Fibroblast of skin of back (primary cell): ENCODE data around the gene CEP104.

Source experiments
- DNase-seq: peaks from one replicate; pipeline ENCODE4 v3.0.0-alpha.2; 2013

Gene CEP104

DNA sequence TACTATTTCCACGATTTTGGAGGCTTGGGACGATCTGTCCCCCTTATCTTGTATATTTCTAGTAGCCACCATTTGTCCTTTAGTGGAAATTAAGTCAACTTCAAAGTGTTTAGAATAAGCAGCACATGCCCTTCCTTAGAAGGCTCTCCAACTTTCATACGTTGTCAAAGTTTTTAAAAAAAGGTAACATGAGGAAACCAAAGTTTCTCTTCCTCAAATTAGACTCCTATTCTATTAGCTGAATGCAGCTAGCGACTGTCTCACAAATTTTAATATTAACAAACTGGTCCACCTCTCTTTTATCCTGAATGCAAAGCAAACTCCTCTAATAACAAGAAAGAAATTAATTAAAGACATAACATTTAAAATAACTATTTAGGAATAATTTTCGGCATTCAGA is 36.2 kb upstream of the CEP104 start:
- no peak for DNase-seq

DNA sequence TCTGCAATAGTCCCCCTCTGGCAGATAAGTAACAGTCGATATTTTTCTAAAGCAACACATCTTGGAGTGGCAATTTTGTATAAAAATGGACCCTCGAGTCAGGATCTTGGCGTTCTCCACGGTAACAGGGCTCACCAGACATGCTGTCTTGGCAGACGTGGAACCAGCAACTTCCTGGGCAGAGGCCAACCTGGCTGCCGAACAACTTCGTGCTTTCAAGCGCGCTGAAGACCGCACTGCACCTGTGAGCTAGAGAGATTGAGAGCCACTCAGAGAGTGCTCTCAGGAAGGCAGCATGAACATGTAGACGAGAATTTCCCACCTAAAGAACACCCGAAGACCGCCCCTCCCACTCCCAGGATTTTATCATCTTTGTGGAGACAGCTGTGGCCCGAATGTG is 35.7 kb upstream of the CEP104 start:
- DNase-seq, result no peak

DNA sequence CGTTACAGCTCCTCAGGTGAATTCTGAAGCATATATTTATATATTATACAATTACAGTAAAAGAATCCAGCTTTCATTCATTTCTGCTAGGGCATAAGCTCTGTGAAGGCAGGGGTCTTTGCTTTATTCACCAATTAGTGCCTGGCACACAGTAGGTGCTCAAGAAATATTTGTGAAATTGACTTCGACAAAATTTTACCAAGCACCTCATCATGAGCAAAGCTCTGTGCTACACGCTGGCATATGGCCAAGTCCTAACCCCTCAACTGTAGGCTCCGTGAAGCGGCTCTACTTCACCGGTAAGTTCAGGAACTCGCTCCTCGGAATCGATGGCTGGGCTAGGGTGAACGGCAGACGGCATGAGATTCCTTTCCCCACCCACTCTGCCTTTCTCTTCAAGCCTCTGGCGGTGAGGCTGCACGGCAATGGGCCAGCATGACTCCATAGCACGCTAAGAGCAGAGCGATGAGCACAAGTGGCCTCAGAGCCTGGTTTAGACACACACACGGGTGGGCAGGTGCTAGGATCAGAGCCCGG is 34.4 kb upstream of the CEP104 start:
- DNase-seq, result no peak

DNA sequence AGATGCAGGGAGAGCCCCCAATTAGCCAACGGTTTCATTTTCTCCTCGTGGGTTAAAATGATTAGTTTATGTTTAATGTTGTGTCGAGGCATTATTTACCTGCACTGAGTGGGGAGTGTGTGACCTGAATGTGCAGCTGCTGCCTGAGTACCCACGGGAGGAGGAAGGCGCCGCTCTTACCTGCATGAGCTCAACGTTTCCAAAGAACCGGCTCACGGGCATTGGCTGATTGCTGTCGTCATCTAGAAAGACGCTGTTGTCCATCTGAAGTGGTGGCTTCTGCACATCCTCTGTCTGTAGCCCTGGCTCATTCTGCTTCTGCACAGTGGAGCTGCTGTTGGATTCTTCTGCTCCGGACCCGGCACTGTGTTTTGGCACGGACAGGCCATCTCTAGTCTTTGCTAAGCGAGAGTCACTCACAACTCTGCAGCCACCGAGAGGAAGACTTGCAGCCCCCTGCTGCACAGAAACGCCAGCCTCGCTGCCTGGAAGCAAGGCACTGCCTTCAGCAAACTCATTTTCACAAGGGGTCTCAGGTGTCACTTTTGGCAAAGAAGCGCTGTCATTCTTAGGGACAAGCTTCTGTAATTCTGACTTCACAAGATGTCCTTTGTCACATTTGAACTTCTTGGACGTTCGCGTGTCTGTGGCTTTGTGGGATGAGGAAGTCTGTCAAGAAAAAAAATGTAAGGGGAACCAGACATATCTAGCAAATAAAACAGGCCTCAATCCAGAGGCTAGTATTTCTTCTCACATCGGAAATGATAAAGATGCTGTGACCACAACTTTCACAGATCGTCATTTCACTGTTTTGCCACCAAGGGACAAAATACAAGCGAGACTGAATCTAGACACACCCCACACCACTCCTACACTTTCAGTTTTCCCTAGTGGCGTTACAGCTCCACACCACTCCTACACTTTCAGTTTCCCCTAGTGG is 33.6 kb upstream of the CEP104 start:
- DNase-seq, result no peak

DNA sequence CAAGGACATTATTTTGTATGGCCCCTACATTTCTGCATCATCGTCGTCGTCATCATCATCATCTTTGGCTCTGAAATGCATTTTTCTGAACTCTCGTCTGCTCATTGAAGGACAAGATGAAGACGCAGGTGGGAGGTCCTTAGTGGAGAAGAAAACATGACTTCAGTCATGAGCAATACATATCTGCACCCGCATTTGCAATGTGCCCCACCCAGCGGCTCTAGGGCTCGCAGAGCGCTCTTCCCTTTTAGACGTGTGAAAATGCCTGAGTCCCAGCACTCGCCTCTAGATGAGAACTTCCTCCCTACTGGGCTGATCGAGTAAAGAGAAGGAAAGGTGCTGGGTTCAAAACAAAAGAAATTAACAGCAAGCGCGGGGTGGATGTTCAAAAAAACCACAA is 32.9 kb upstream of the CEP104 start:
- no peak for DNase-seq

DNA sequence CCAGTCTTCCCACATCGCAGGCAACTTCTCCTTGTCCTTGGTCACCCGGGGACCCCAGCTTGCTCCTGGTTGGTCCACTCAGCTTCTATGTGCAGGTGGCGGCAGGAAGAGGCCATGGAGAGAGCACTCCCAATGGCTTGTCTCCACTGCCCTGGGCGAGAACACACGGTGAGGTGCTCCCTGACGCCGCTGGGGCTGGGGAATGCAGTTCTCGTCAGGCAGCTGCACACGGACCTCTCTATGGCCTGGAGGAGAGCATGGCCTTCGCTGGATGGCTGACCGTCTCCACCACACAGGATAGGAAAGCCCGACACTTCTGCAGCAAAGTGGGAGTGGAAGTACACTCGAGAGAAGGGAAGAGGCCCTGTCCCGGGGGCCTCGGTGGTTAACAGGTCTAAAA is 31.3 kb upstream of the CEP104 start:
- no peak for DNase-seq

DNA sequence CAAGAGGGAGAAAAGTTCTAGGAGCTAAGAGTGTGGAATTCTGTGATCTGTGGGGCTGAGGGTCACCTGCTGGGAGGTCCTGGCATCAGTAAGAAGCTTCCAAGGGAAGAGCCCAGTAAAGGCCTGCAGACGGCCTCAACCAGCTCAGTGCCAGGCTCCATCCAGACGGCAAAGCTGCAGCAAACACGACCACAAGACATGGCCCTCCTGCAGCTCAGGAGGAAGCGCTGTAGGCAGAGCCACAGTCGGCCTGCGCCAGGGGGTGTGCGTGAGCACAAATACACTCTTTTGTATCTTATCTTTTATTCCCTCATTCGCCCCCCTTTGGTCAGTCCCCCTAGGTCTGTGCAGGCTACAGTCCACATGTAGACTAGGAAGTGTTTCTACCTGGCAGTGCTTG is 29.7 kb upstream of the CEP104 start:
- DNase-seq, result no peak

DNA sequence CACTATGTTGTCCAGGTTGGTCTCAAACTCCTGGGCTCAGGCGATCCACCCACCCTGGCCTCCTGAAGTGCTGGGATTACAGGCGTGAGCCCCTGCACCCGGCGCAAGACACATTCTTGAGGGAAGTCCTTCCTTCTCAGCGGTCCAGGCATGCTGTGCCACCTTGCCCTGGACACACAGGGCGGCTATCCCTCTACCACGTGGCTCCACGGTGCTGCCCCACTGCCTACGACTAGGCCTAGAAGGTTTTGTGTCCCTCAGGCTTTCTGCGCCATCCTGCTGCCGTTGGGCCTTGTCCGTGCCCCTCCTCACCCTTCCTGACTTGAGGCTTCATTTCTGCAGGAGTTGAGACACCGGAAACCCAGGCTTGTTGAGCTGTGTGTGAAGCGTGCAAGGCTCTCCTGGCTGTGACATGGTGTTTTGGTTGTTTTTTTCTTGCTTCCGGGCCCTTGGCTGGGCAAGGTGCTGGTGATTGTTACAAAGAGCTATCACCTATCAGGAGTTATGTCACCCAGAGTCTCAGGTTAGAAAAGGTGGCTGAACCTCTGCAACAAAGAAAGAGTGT is 29.2 kb upstream of the CEP104 start:
- DNase-seq, result no peak

DNA sequence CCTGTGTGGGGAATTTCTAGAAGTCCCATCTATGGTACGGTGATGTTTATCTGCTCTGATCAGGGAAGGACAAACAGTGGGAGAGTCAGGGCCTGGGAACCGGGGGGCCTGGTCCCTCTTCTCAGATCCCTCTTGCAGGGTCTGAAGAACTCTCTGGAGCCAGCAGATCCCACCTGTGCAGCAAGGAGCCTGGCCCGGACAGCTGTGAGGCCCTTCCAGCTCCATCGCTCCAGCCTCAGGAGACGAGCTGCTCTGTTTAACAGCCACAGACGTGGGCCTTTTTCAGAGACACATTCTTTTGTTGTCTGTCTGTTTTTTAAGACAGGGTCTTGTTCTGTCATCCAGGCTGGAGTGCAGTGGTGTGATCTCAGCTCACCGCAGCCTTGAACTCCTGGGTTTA is 28.6 kb upstream of the CEP104 start:
- no peak for DNase-seq

DNA sequence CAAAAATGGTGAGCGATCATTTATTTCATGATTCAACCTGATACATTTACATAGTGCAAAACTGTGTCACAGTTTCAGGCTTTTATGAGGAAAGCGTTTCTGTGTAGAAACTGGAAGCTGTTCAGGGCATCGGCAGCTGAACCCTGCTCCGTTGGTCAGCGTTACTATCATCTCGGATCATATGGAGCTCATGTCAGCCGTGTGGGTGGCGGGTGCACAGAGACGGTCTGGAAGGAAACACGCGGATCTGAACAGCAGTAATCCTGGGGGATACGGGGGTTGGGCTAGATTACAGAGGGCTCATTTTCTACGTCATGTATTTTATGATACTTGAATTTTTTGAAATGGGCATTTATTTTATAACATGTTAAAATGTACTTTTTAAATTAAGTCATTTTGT is 28.0 kb upstream of the CEP104 start:
- no peak for DNase-seq

DNA sequence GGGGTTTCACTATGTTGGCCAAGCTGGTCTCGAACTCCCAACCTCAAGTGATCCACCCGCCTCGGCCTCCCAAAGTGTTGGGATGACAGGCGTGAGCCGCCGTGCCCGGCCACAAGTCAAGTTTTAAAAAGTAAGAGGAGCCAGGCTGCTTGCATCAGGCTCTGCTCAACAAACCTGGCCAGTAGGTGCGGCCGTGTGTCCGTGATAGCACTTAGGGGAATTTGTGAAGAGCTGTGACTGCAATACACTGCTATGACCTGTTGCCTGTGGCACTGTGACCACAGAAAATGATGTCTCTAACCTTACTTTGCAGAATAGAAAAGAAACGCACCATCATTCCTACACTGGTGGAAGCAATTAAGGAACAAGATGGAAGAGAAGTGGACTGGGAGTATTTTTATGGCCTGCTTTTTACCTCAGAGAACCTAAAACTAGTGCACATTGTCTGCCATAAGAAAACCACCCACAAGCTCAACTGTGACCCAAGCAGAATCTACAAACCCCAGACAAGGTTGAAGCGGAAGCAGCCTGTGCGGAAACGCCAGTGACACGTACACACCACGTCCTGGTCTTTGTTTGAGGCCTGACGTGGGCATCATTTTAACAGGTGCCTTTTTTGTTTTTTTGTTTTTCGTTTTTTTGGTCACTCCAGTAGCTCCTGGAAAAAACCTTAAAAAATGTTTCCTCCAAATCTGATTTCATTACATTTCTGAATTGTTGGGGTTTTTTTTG is 26.3 kb upstream of the CEP104 start:
- DNase-seq, result no peak

DNA sequence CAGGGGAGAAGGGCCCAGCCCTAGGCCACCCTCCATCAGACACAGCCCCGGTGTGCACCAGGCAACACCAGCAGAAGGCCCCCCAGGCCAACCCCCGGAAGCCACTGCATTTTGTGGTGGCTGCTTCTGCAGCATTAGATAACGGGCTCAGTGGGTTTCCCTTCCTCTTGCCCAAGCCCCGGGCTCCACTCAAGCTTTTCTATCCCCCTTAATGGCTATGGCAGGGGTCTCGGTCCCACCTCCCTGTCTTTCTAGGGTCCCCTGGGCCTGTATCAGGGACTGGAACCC is 24.1 kb upstream of the CEP104 start:
- DNase-seq, result no peak

DNA sequence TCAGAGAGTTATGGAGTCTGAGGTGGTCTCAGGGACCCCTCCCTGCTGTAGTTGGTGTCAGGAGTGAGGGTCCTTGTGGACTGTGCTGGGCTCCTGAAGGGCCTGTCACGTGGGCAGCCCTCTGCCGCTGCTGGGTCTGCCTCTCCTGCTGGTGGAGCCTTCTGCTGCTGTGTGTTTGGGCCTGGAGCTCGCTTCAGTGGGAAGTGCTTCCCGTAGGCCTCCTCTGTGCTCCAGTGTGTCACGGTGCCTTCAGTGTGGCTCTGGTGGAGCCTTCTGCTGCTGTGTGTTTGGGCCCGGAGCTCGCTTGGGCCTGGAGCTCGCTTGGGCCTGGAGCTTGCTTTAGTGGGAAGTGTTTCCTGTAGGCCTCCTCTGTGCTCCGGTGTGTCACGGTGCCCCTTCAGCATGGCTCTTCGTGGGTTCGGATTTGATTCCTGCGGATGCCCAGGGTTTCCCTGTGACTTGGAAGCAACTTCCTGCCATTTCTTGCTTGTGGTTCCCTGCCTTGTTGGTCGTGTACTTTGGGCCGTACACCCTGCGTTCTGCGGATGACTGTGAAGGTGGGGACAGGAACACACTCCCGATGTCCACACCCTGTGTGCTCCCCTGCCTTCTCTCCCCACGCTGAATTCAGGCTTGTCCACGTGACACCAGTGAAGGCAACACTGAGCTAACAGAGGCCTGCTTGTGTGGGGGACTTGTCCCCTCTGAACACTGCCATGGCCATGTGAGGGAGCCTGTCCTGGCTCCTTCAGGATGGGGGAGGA is 23.6 kb upstream of the CEP104 start:
- no peak for DNase-seq

DNA sequence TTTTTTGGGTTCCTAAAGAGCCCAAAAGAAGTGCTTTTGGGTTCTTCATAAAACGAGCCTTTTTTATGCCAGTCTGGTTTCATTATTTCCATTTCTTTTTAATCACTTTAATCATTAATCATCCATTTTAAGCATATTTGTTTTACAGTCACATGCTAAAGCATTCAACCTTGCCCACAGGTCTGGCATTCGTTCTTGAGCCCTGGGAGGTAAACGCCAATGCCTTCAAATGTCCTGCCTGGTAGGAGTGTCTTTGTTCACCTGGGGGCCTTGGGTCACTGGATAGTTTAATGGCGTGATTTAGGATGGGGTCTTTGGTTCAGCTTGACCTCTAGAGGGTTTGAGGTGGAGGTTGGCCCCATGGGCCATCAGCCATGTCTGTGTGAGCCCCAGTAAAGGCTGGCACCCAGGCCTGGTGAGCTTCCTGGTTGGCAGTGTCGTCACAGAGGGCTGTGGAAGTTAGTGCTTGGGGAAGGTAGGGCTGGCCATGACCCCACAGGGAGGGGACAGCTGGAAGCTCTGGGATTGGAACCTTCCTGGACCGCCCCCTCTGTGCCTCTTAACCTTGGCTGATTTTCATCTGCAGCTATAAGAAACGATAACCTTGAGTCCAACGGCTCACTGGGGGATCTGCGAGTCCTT is 22.9 kb upstream of the CEP104 start:
- DNase-seq, result no peak

DNA sequence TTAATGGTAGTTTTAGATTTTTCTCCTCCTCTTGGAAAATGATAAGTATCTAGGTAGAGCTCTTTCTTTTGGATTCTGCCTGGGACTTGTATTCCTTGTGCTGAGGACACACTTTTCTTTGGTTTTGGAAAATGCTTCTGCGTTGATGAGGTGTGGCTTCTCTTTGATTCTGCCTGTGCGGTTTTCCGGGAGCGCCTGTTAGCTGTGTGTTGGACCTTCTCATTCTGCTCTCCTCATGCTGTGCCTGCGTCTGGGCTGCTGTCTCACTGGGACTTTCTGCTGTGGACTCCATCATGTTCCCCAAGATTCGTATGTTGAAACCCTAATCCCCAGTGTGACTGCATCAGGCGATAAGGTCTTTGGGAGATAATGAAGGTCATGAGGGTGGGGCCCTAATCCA is 22.1 kb upstream of the CEP104 start:
- no peak for DNase-seq

DNA sequence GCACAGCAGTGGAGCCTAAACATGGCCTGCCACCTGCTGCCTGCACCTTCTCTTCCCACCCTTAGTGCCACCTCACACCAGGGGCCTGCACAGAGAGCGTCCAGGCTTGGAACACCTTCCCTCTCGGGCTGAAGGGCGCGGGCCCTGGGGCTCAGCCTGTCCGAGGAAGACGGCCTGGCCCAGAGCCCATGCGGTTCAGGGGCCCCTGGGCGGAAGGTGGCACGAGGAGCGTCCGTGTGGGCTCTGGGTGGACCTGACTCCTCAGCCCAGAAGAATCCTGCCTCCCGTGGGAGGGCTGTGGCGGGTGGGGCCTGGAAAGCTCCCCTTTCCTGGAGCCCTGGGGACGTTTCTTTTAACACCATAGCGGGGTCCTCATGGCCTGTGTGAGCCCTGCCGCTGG is 19.7 kb upstream of the CEP104 start:
- no peak for DNase-seq

DNA sequence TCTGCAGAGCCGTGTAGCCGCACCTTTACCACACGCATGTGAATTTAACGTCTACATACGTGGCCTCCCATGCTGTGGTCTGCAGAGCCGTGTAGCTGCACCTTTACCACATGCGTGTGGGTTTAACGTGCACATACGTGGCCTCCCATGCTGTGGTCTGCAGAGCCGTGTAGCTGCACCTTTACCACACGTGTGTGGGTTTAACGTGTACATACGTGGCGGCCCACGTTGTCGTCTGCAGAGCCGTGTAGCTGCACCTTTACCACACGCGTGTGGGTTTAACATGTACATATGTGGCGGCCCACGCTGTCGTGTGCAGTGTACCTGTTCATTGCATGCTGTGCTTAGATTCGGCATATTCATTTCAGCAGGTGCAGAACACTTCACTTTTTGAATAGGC is 17.7 kb upstream of the CEP104 start:
- no peak for DNase-seq

DNA sequence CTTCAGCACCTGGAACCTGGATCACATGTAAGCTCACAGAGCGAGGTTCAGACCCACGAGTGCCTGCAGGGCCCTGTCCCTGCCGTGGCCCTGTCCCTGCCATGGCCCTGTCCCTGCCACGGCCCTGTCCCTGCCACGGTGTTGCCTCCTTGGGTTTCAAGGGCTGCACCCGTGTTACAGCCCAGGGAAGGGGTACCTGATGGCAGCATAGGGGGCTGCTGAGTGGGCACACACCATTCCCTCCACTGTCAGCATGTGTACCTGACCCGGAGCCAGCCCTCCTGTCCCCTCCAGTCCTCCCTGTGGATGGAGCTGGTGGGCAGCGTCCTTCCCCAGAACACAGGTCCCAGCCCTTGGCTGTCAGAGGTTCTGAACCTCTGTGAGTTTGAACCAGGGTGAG is 15.5 kb upstream of the CEP104 start:
- DNase-seq, result no peak

DNA sequence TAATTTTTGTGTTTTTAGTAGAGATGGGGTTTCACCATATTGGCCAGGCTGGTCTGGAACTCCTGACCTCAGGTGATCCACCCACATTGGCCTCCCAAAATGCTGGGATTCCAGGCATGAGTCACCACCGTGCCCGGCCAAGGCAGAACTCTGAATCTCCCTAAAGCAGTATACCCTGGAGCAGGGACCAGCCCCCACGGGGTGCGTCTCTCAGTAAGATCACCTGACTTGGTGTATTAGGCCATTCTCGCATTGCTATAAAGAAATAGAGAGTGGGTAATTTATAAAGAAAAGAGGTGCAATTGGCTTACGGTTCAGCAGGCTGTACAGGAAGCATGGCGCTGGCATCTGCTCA is 14.4 kb upstream of the CEP104 start:
- no peak for DNase-seq

DNA sequence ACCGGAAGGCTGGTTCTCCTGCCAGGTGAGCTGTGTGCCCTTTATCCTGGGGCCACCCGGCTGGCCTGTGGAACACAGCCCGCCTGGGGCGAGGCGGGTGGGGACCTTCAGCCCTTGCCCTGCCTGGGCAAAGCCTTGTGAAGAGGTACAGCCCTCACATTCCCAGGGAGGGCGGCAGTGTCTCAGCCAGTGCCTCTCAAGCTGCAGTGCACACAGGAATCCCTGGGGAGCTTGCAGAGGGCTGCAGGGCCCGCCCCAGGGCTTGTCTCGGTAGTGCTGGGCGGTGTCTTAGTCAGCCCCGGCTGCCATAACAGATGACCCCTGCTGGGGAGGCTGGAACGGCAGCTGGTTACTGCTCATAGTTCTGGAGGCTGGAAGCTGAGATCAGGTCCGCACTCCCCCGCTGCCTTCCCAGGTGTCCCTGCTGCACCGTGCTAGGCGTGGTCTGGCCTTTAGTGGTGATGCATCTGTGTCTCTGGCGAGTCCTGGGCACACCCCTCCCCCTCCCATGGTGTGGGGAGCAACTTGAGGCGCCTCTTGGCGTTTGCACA is 12.8 kb upstream of the CEP104 start:
- peak; percentile 62 for DNase-seq

DNA sequence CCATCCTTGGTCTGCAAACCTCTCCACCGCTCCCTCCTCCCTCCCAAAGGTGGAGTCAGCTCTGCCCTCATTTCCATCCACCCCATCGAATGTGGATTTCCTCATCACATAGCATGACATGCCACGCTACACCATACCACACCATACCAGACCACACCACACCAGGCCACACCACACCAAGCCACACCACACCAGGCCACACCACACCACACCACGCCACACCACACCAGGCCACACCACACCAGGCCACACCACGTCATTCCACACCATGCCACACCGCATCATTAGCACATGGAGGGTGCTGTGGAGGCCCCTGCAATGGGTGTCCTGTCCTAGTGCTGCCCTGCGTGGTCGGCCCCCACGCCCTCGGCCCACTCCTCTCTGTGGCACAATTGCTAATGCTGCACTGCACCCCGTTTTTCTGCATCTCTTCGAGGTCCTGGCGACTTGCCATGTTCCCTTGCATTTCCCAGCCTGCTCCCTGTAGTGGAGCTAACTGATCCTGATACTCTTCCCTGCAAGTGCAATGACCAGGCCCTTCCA is 11.5 kb upstream of the CEP104 start:
- no peak for DNase-seq

DNA sequence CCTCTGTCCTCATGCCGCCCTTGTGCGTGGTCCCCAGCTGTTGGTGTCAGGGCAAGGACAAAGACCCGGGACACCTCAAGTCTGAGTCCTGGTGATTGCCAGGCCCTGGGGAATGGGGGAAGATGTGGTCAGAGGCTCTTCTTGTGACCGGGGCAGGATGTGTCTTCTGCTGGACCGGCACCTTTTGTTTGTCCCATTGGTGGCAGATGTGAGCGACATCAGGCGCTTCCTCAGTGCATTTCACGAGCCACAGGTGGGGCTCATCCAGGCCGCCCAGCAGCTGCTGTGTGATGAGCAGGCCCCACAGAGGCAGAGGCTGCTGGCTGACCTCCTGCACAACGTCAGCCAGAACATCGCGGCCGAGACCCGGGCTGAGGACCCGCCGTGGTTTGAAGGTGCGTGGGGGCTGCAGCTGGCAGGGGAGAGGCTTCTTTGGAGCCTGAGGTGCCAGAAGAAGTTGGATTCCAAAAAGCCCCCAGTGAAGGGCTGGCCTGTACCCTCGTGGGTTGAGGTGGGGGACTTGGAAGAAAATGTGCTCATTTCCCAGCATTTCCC is 8.7 kb upstream of the CEP104 start:
- no peak for DNase-seq
